ENCODE data around the gene UTP14C.
"Not testable (repeated sequence)": the region's sequence is repeated elsewhere in the genome, so short reads cannot be mapped to it uniquely, and the experiment has no call there.

UTP14C gene

GRCh38 chr13:52024481-52024880, at the start of gene UTP14C:
TSS of gene UTP14C (plus strand) at chr13:52024691. CDS start at chr13:52028805, 4,114 bp downstream.
- no peak for DNase-seq

GRCh38 chr13:51976423-51976822, 48.1 kb upstream of the UTP14C start:
- DNase-seq = no peak

- DNase-seq = no peak
Measured at GRCh38 chr13:51976890-51977289, 47.6 kb upstream of the UTP14C start.

GRCh38 chr13:51977625-51978024, 46.9 kb upstream of the UTP14C start:
- DNase-seq = no peak

GRCh38 chr13:51978796-51979556, 45.5 kb upstream of the UTP14C start:
- DNase-seq = no peak

GRCh38 chr13:51980908-51981307, 43.6 kb upstream of the UTP14C start:
- DNase-seq = no peak

- no peak for DNase-seq
Measured at GRCh38 chr13:51981355-51981754, 43.1 kb upstream of the UTP14C start.

- not testable (repeated sequence) for DNase-seq
Measured at GRCh38 chr13:51983292-51983691, 41.2 kb upstream of the UTP14C start.

- not testable (repeated sequence) for DNase-seq
Measured at GRCh38 chr13:51984904-51985303, 39.6 kb upstream of the UTP14C start.

GRCh38 chr13:51988988-51989618, 35.4 kb upstream of the UTP14C start:
- no peak for DNase-seq

GRCh38 chr13:51993713-51994112, 30.8 kb upstream of the UTP14C start:
- DNase-seq = no peak

- no peak for DNase-seq
Measured at GRCh38 chr13:51995677-51996551, 28.6 kb upstream of the UTP14C start.

GRCh38 chr13:51996641-51997040, 27.9 kb upstream of the UTP14C start:
- no peak for DNase-seq

- DNase-seq = no peak
Measured at GRCh38 chr13:51997186-51997585, 27.3 kb upstream of the UTP14C start.

- DNase-seq = no peak
Measured at GRCh38 chr13:51997641-51998330, 26.7 kb upstream of the UTP14C start.

GRCh38 chr13:51998723-51999509, 25.6 kb upstream of the UTP14C start:
- DNase-seq = no peak

GRCh38 chr13:51999510-51999911, 25.0 kb upstream of the UTP14C start:
- no peak for DNase-seq

- DNase-seq = no peak
Measured at GRCh38 chr13:51999921-52000320, 24.6 kb upstream of the UTP14C start.

- DNase-seq = peak; percentile 27
Measured at GRCh38 chr13:52001120-52001731, 23.3 kb upstream of the UTP14C start.

- no peak for DNase-seq
Measured at GRCh38 chr13:52002361-52002760, 22.1 kb upstream of the UTP14C start.

- DNase-seq = no peak
Measured at GRCh38 chr13:52003541-52003940, 20.9 kb upstream of the UTP14C start.
